ENCODE measurements around the gene GTF2E1.

GTF2E1 gene

GRCh38 chr3:120742198-120742848, at the start of gene GTF2E1, which contains the start of gene RABL3:
Gene GTF2E1, plus strand, starts transcription at chr3:120742744. Its CDS starts 7,809 bp downstream, at chr3:120750553.
Gene RABL3, minus strand, starts transcription at chr3:120742516. Its CDS starts 9 bp downstream, at chr3:120742507.
- peak within 1 kb of the TSS; percentile 91 for H3K4me3 ChIP-seq (ENCODE audit: control insufficient read depth, low read depth, low read length)
- TF ChIP-seq CTCF (IDR thresholded peaks at IDR 0.05; ENCODE audit: control insufficient read depth, insufficient read depth, low read depth, low read length, missing control alignments) = no peak
- peak; percentile 99 for DNase-seq (ENCODE audit: low read depth)

GRCh38 chr3:120693439-120694171, 48.9 kb upstream of the GTF2E1 start:
- no peak overlapping the region for H3K4me3 ChIP-seq (ENCODE audit: control insufficient read depth, low read depth, low read length)
- no peak for TF ChIP-seq CTCF (IDR thresholded peaks at IDR 0.05; ENCODE audit: control insufficient read depth, insufficient read depth, low read depth, low read length, missing control alignments)
- DNase-seq (ENCODE audit: low read depth) = no peak

- no peak for TF ChIP-seq CTCF (IDR thresholded peaks at IDR 0.05; ENCODE audit: control insufficient read depth, insufficient read depth, low read depth, low read length, missing control alignments)
- H3K4me3 ChIP-seq (ENCODE audit: control insufficient read depth, low read depth, low read length) = no peak overlapping the region
- DNase-seq (ENCODE audit: low read depth) = no peak
These were observed 43.2 kb upstream of the GTF2E1 start for GRCh38 chr3:120699333-120699732.

DNA sequence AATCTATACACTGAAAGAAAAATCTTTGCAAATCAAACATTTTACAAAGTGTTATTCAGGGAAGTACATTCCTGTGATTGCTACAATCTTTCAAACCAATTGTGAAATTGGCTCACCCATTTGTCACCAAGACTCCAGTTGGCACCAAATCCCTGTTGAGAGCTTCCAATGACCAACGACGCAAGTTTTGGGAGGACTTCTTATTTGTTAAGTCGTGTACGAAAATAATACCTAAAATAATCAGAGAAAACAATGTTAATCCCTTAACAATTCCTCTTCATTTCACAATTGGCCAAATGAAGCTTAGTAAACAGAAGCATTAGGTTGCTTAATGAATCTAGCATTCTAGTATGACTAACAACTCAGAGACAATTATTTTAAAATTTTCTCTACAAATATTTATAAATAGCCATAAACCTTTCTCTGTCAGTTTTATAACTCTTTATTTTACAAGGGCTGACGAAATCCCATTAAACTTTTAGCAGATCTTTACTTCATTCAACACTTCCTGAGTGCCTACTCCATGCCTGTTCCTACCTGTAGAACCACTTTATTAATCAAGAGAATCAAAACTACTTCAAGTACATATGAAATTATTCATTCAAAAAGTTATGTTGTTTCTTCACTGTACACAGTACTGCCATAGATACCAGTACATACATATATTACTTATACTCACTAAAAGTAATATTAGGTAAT, 36.5 kb upstream of the GTF2E1 start:
- no peak for TF ChIP-seq CTCF (IDR thresholded peaks at IDR 0.05; ENCODE audit: control insufficient read depth, insufficient read depth, low read depth, low read length, missing control alignments)
- no peak overlapping the region for H3K4me3 ChIP-seq (ENCODE audit: control insufficient read depth, low read depth, low read length)
- no peak for DNase-seq (ENCODE audit: low read depth)

- H3K4me3 ChIP-seq (ENCODE audit: control insufficient read depth, low read depth, low read length) = no peak overlapping the region
- no peak for DNase-seq (ENCODE audit: low read depth)
- no peak for TF ChIP-seq CTCF (IDR thresholded peaks at IDR 0.05; ENCODE audit: control insufficient read depth, insufficient read depth, low read depth, low read length, missing control alignments)
These were observed 35.6 kb upstream of the GTF2E1 start for GRCh38 chr3:120706950-120707349.

- no peak for TF ChIP-seq CTCF (IDR thresholded peaks at IDR 0.05; ENCODE audit: control insufficient read depth, insufficient read depth, low read depth, low read length, missing control alignments)
- no peak overlapping the region for H3K4me3 ChIP-seq (ENCODE audit: control insufficient read depth, low read depth, low read length)
- DNase-seq (ENCODE audit: low read depth) = no peak
These were observed 34.1 kb upstream of the GTF2E1 start for GRCh38 chr3:120708408-120708807.

Data from AG09309 (cell line).